ENCODE data around the gene SPX. TPM values are rescaled to one million over a fixed set of nuclear protein-coding genes. Genes with fewer than 3 reads are reported as not detected.

SPX gene, protein sequence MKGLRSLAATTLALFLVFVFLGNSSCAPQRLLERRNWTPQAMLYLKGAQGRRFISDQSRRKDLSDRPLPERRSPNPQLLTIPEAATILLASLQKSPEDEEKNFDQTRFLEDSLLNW
- total RNA-seq: 10 to 100 TPM in 5 of 9 donors, 1 to 10 TPM in 4; 7.0 to 20.0 (median 13.5) TPM
- 10 to 100 TPM in 1 of 2 donors, 1 to 10 TPM in 1; 1.8 to 12.8 TPM for polyA plus RNA-seq
- long read RNA-seq, donor 1, full-length matches to known transcripts: 41 of 44 reads
- long read RNA-seq, donor 1, partial matches to known transcripts: 2 of 44 reads
- long read RNA-seq, donor 1, other reads (novel, unspliced or antisense): 1 of 44 reads
- long read RNA-seq, donor 2, transcript SPX-203 (3 exons, 1,826 nt): major isoform, 37 of 45 reads
- long read RNA-seq, donor 2, transcript SPX-205 (3 exons, 1,687 nt): minor isoform, 6 of 45 reads
- long read RNA-seq, donor 2, partial matches to known transcripts: 1 of 45 reads
- long read RNA-seq, donor 2, other reads (novel, unspliced or antisense): 1 of 45 reads
- long read RNA-seq, donor 3, transcript SPX-203 (3 exons, 1,826 nt): major isoform, 11 of 13 reads
- long read RNA-seq, donor 3, partial matches to known transcripts: 0 of 13 reads
- long read RNA-seq, donor 3, other reads (novel, unspliced or antisense): 1 of 13 reads

GRCh38 chr12:21526053-21526452 is at the start of gene SPX:
TSS of gene SPX (plus strand) at chr12:21526296. CDS start at chr12:21526473, 177 bp downstream.
- Histone ChIP-seq H3K27ac (peak within 1 kb of the TSS in 5 of 12 donors; percentile 81 to 89 (median 83)), H3K36me3 (no peaks in the 10 kb centered on the region), H3K4me1 (peaks cover 0 to 23% (median 5%) of the 10 kb centered on the region in 12 donors), H3K27me3 (peaks cover 0 to 42% (median 0%) of the 10 kb centered on the region in 9 donors), H3K9me3 (peaks cover 0 to 10% (median 0%) of the 10 kb centered on the region in 12 donors), H3K4me3 (peak within 1 kb of the TSS in 10 of 12 donors; percentile 46 to 84 (median 70))
- no peak for TF ChIP-seq POLR2A (IDR thresholded peaks at IDR 0.05)
- TF ChIP-seq, protein P1, sequence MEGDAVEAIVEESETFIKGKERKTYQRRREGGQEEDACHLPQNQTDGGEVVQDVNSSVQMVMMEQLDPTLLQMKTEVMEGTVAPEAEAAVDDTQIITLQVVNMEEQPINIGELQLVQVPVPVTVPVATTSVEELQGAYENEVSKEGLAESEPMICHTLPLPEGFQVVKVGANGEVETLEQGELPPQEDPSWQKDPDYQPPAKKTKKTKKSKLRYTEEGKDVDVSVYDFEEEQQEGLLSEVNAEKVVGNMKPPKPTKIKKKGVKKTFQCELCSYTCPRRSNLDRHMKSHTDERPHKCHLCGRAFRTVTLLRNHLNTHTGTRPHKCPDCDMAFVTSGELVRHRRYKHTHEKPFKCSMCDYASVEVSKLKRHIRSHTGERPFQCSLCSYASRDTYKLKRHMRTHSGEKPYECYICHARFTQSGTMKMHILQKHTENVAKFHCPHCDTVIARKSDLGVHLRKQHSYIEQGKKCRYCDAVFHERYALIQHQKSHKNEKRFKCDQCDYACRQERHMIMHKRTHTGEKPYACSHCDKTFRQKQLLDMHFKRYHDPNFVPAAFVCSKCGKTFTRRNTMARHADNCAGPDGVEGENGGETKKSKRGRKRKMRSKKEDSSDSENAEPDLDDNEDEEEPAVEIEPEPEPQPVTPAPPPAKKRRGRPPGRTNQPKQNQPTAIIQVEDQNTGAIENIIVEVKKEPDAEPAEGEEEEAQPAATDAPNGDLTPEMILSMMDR (IDR thresholded peaks at IDR 0.05): no peak
- intact Hi-C loops (cut with DNase I): loop anchor here in 3 of 10 donors (5.0 to 10.0 kb wide), 2 partner anchors 81 to 129 kb away; partner anchors contain the start of gene LDHB (in 3 of the 3)
- no peak for DNase-seq
- 92 to 100% (median 98%) methylated on average over 1 of the region's 1 CpG for WGBS, 4 donors
- ATAC-seq: no peak

GRCh38 chr12:21476949-21477348 is 49.1 kb upstream of the SPX start:
- Histone ChIP-seq H3K9me3 (no peaks in the 10 kb centered on the region), H3K4me3 (no peak overlapping the region), H3K27me3 (no peaks in the 10 kb centered on the region), H3K27ac (no peak overlapping the region), H3K4me1 (no peaks in the 10 kb centered on the region), H3K36me3 (peaks cover 0 to 100% (median 98%) of the 10 kb centered on the region in 9 donors)
- no peak for ATAC-seq
- 84 to 97% (median 95%) methylated on average over 3 of the region's 3 CpGs for WGBS, 4 donors
- intact Hi-C loops (cut with DNase I): no loop called here
- no peak for DNase-seq
- no peak for TF ChIP-seq POLR2A (IDR thresholded peaks at IDR 0.05)
- TF ChIP-seq, protein P1 (IDR thresholded peaks at IDR 0.05): no peak

- DNase-seq (no peak), ATAC-seq (no peak)
- Histone ChIP-seq H3K4me1 (no peaks in the 10 kb centered on the region), H3K9me3 (no peaks in the 10 kb centered on the region), H3K27ac (no peak overlapping the region), H3K36me3 (peaks cover 0 to 100% (median 98%) of the 10 kb centered on the region in 9 donors), H3K4me3 (no peak overlapping the region), H3K27me3 (no peaks in the 10 kb centered on the region)
- intact Hi-C loops (cut with DNase I): no loop called here
- WGBS, 4 donors: 83 to 91% (median 89%) methylated on average over 10 of the region's 10 CpGs
- TF ChIP-seq, protein P1 (IDR thresholded peaks at IDR 0.05): no peak
- no peak for TF ChIP-seq POLR2A (IDR thresholded peaks at IDR 0.05)
Measured at GRCh38 chr12:21478756-21479455, 47.2 kb upstream of the SPX start.
